H1 (cell line): ENCODE measurements around the gene ZBTB20. TPM values are rescaled to one million over a fixed set of nuclear protein-coding genes. Genes with fewer than 3 reads are reported as not detected.

Experiments
- CTCF ChIA-PET: fragments of 300-600 bp; sonication (Branson Sonifier 250); formaldehyde crosslinking; loops from one replicate; lab custom pipeline; 2021; ENCODE audit not compliant: partially characterized antibody; lab: Charles Lee
- POLR2A ChIA-PET: fragments of 300-600 bp; sonication (Branson Sonifier 250); formaldehyde crosslinking; loops from one replicate; lab custom pipeline; 2021; ENCODE audit warnings: inconsistent platforms; ENCODE audit not compliant: partially characterized antibody; lab: Charles Lee
- DNase-seq, 2 experiments: peaks; one replicate each; pipeline versions ENCODE4 v3.0.0 to v3.0.0-alpha.2; 2010 to 2022; ENCODE audit warnings: low spot score in 2 of 2, low read depth in 1 of 2, mixed read lengths in 1 of 2
- FAIRE-seq: peaks from 2 replicates; lab custom pipeline; 2011; peaks lifted over from hg19 to GRCh38; lab: Jason Lieb, UNC
- H2AFZ ChIP-seq: 2 replicates; pipeline ENCODE4 v1.8.1; 2012; ENCODE audit warnings: low read length, inconsistent platforms
- H2AK5ac ChIP-seq: 2 replicates; pipeline ENCODE4 v1.6.1; 2013; ENCODE audit warnings: low read depth, low read length
- H2BK120ac ChIP-seq: replicated peaks from 2 replicates; pipeline ENCODE3; 2013; ENCODE audit warnings: low read depth, low read length, inconsistent platforms
- H2BK12ac ChIP-seq: 2 replicates; pipeline ENCODE4 v1.6.1; 2013; ENCODE audit warnings: low read depth, low read length
- H2BK15ac ChIP-seq: 2 replicates; pipeline ENCODE4 v1.6.1; 2013; ENCODE audit warnings: low read length
- H2BK20ac ChIP-seq: 2 replicates; pipeline ENCODE4 v1.6.1; 2013; ENCODE audit warnings: low read length
- H2BK5ac ChIP-seq: 2 replicates; pipeline ENCODE4 v1.6.1; 2013; ENCODE audit warnings: low read depth, low read length
- H3K14ac ChIP-seq: 2 replicates; pipeline ENCODE4 v1.6.1; 2013; ENCODE audit warnings: inconsistent platforms; ENCODE audit not compliant: insufficient read length
- H3K18ac ChIP-seq: 2 replicates; pipeline ENCODE4 v1.6.1; 2013; ENCODE audit warnings: low read length; ENCODE audit errors: extremely low read depth
- H3K23ac ChIP-seq: 2 replicates; pipeline ENCODE4 v1.6.1; 2013; ENCODE audit warnings: inconsistent platforms; ENCODE audit not compliant: insufficient read length
- H3K23me2 ChIP-seq: 2 replicates; pipeline ENCODE4 v1.6.1; 2013; ENCODE audit warnings: low read depth, low read length
- H3K27ac ChIP-seq: 2 replicates; pipeline ENCODE4 v1.6.1; 2011; ENCODE audit warnings: low read depth, low read length, inconsistent platforms
- H3K27me3 ChIP-seq, 4 experiments: replicated peaks in 1 of 4; 1 replicate in 1 of 4; 2 replicates in 3 of 4; pipeline versions ENCODE4 v1.6.1 to v1.8.1; 2011 to 2013; ENCODE audit warnings: low read length in 3 of 4, mild to moderate bottlenecking in 3 of 4, inconsistent platforms in 2 of 4, mixed read lengths in 2 of 4, moderate library complexity in 1 of 4; ENCODE audit not compliant: control insufficient read depth in 3 of 4, insufficient read depth in 3 of 4; ENCODE audit errors: extremely low read depth in 1 of 4
- H3K36me3 ChIP-seq, 4 experiments: 2 replicates each; pipeline versions ENCODE4 v1.6.1 to v1.8.1; 2011 to 2013; ENCODE audit warnings: mild to moderate bottlenecking in 4 of 4, low read length in 3 of 4, moderate library complexity in 2 of 4, control low read depth in 1 of 4, inconsistent platforms in 1 of 4; ENCODE audit not compliant: insufficient read depth in 4 of 4, control insufficient read depth in 2 of 4
- H3K4ac ChIP-seq: replicated peaks from 2 replicates; pipeline ENCODE3; 2013; ENCODE audit warnings: low read length, low read depth, mixed read lengths, inconsistent platforms; ENCODE audit not compliant: insufficient read length
- H3K4me1 ChIP-seq, 4 experiments: replicated peaks in 1 of 4; 1 replicate in 1 of 4; 2 replicates in 3 of 4; pipeline versions ENCODE4 v1.6.1 to v1.8.1; 2011 to 2013; ENCODE audit warnings: low read length in 3 of 4, inconsistent platforms in 2 of 4, mixed read lengths in 1 of 4; ENCODE audit not compliant: insufficient read depth in 4 of 4, control insufficient read depth in 3 of 4
- H3K4me2 ChIP-seq, 2 experiments: 2 replicates each; pipeline versions ENCODE4 v1.6.1 to v1.8.1; 2011 to 2013; ENCODE audit warnings: low read depth in 2 of 2, low read length in 2 of 2, control low read depth in 1 of 2, inconsistent platforms in 1 of 2, mild to moderate bottlenecking in 1 of 2; ENCODE audit not compliant: insufficient read depth in 1 of 2
- H3K4me3 ChIP-seq, 4 experiments: fragments of 200-600, 300-600 bp in 1 of 4; sonication (generic), shearing (Covaris generic), sonication (Bioruptor Twin) in 1 of 4; 2 replicates each; pipeline versions ENCODE4 v1.5.1 to v1.8.1; 2011 to 2016; ENCODE audit warnings: low read length in 4 of 4, low read depth in 3 of 4, control low read depth in 2 of 4, inconsistent platforms in 2 of 4, mild to moderate bottlenecking in 2 of 4, mixed read lengths in 1 of 4, moderate library complexity in 1 of 4; ENCODE audit not compliant: insufficient read depth in 2 of 4; ENCODE audit errors: extremely low read depth in 1 of 4
- H3K56ac ChIP-seq: replicated peaks from 2 replicates; pipeline ENCODE3; 2013; ENCODE audit warnings: low read depth, mild to moderate bottlenecking, mixed read lengths, low read length, inconsistent platforms; ENCODE audit not compliant: insufficient read length
- H3K79me1 ChIP-seq: 2 replicates; pipeline ENCODE4 v1.6.1; 2013; ENCODE audit warnings: low read depth, low read length, control low read depth
- H3K79me2 ChIP-seq, 2 experiments: 2 replicates each; pipeline versions ENCODE4 v1.6.1 to v1.8.1; 2012 to 2013; ENCODE audit warnings: low read length in 2 of 2, mild to moderate bottlenecking in 2 of 2, inconsistent platforms in 1 of 2; ENCODE audit not compliant: insufficient read depth in 2 of 2, control insufficient read depth in 1 of 2
- H3K9ac ChIP-seq, 4 experiments: replicated peaks in 1 of 4; 1 replicate in 1 of 4; 2 replicates in 3 of 4; pipeline versions ENCODE4 v1.6.1 to v1.8.1; 2011 to 2013; ENCODE audit warnings: low read depth in 3 of 4, low read length in 3 of 4, control low read depth in 2 of 4, mild to moderate bottlenecking in 2 of 4, moderate library complexity in 2 of 4, inconsistent platforms in 1 of 4; ENCODE audit errors: extremely low read depth in 1 of 4
- H3K9me3 ChIP-seq, 2 experiments: 2 replicates each; pipeline versions ENCODE4 v1.6.1 to v1.8.1; 2012 to 2013; ENCODE audit warnings: mild to moderate bottlenecking in 2 of 2, moderate library complexity in 2 of 2, control low read depth in 1 of 2, inconsistent platforms in 1 of 2, low read depth in 1 of 2, low read length in 1 of 2, mixed read lengths in 1 of 2; ENCODE audit not compliant: insufficient read depth in 2 of 2
- H4K20me1 ChIP-seq, 2 experiments: replicated peaks in 1 of 2; 2 replicates each; pipeline versions ENCODE3 to v1.8.1; 2011 to 2013; ENCODE audit warnings: inconsistent platforms in 2 of 2, low read length in 2 of 2, mild to moderate bottlenecking in 1 of 2; ENCODE audit not compliant: insufficient read depth in 2 of 2, control insufficient read depth in 1 of 2
- H4K5ac ChIP-seq: 2 replicates; pipeline ENCODE4 v1.6.1; 2013; ENCODE audit warnings: low read length, low read depth, mixed read lengths, inconsistent platforms; ENCODE audit not compliant: insufficient read length
- H4K8ac ChIP-seq: 2 replicates; pipeline ENCODE4 v1.8.0; 2013; ENCODE audit warnings: mild to moderate bottlenecking, moderate library complexity, low read length, inconsistent platforms; ENCODE audit not compliant: insufficient read depth; ENCODE audit errors: extremely low read depth
- H4K91ac ChIP-seq: replicated peaks from 2 replicates; pipeline ENCODE3; 2013; ENCODE audit warnings: low read length, mixed read lengths, inconsistent platforms; ENCODE audit not compliant: insufficient read length
- SIX5 ChIP-seq: IDR thresholded peaks from 2 replicates; pipeline ENCODE4 v1.6.1; 2011; ENCODE audit warnings: mild to moderate bottlenecking, low read depth, low read length
- SRF ChIP-seq: IDR thresholded peaks from 2 replicates; pipeline ENCODE4 v1.6.1; 2011; ENCODE audit warnings: mild to moderate bottlenecking, low read depth, low read length, moderate library complexity
- ZNF274 ChIP-seq: IDR thresholded peaks from 2 replicates; pipeline ENCODE4 v1.7.0; 2012; ENCODE audit warnings: low read length, borderline replicate concordance; ENCODE audit errors: extremely low read depth
- WGBS, 2 experiments: shearing (Covaris generic) in 1 of 2; methylation state at CpG; one replicate each; pipeline versions ENCODE4 v1.1.6 to v1.1.7; 2013 to 2015; ENCODE audit warnings: low lambda C conversion rate in 2 of 2, mixed read lengths in 2 of 2, inconsistent platforms in 1 of 2, low coverage in 1 of 2, missing lambda C conversion rate in 1 of 2; ENCODE audit not compliant: insufficient replicate concordance in 2 of 2, insufficient coverage in 1 of 2, insufficient read length in 1 of 2; ENCODE audit errors: extremely low coverage in 1 of 2, missing lambda C conversion rate in 1 of 2; 5-methylcytosine and 5-hydroxymethylcytosine counted together
- polyA plus RNA-seq, 7 experiments: library from polyadenylated mRNA; depleted of rRNA in 3 of 7; stranded (reverse) in 5 of 7; unstranded in 2 of 7; fragments of >200 nt in 5 of 7; fragments of 200-250 nt in 2 of 7; gene quantifications; 1 replicate in 5 of 7; 2 replicates in 1 of 7; 4 replicates in 1 of 7; pipeline versions ENCODE4 v1.2.1 to v1.2.3, GENCODE V29; 2011 to 2013; ENCODE audit warnings: missing spikeins in 2 of 7, mixed read lengths in 2 of 7
- total RNA-seq: library from RNA; stranded (reverse); fragmentation: NEBNext Ultra II Directional; extraction: Animal tissue kit (Norgen Biotek cat#: 25700); gene quantifications from 2 replicates; pipeline ENCODE4 v1.2.1, GENCODE V29; 2021

Gene ZBTB20
- total and polyA plus RNA-seq, 2 of the 8 experiments (the other 6 are each of a cell fraction or from before 2014, with no cell fraction given): 0.35 to 1.3 TPM

- H3K4ac ChIP-seq: no peak overlapping the region
- H2BK15ac ChIP-seq: no peak overlapping the region
- H3K36me3 ChIP-seq: no peaks in the 10 kb centered on the region
- no peak overlapping the region for H2BK5ac ChIP-seq
- H2AFZ ChIP-seq: no peak overlapping the region
- no peak overlapping the region for H3K9ac ChIP-seq
- FAIRE-seq (no peak), DNase-seq (no peak)
- no peaks in the 10 kb centered on the region for H3K23me2 ChIP-seq
- H3K23ac ChIP-seq: no peak overlapping the region
- H2BK120ac ChIP-seq: no peak overlapping the region
- ChIA-PET CTCF (interaction anchor here (0.6 to 4.9 kb wide), 13 partner anchors 10 to 96 kb away, joined by 3 to 34 read pairs (median 3); no protein-coding TSS in a partner anchor), POLR2A (no interaction called here)
- no peak overlapping the region for H4K91ac ChIP-seq
- H2BK20ac ChIP-seq: no peak overlapping the region
- H3K79me1 ChIP-seq: no peaks in the 10 kb centered on the region
- no peaks in the 10 kb centered on the region for H3K27me3 ChIP-seq
- no peak overlapping the region for H3K18ac ChIP-seq
- no peak overlapping the region for H2AK5ac ChIP-seq
- H4K20me1 ChIP-seq: no peaks in the 10 kb centered on the region
- no peaks in the 10 kb centered on the region for H3K4me1 ChIP-seq
- no peaks in the 10 kb centered on the region for H3K79me2 ChIP-seq
- H4K8ac ChIP-seq: no peak overlapping the region
- no peaks in the 10 kb centered on the region for H3K9me3 ChIP-seq
- TF ChIP-seq SIX5 (no peak), SRF (no peak), ZNF274 (no peak)
- no peak overlapping the region for H3K4me2 ChIP-seq
- no peak overlapping the region for H3K4me3 ChIP-seq
- H3K14ac ChIP-seq: no peak overlapping the region
- H3K56ac ChIP-seq: no peak overlapping the region
- WGBS, 2 experiments: 80% methylated on average over 2 of the region's 2 CpGs; no CpG with 5 or more reads in 1 of the 2 experiments
- H4K5ac ChIP-seq: no peak overlapping the region
- no peak overlapping the region for H3K27ac ChIP-seq
- 0 out of 2 replicates have a peak overlapping the region, but pooled peaks have one; percentile 1 for H2BK12ac ChIP-seq
Observed at GRCh38 chr3:114394551-114394950, 752.5 kb downstream of the ZBTB20 start.
